Middle frontal gyrus (tissue), 1 donor: Measurements from ENCODE around the gene ZFPL1.

ENCODE experiments used
- DNase-seq: peaks from one replicate; pipeline ENCODE4 v3.0.0-alpha.2; 2015; ENCODE audit warnings: low spot score; ENCODE audit errors: extremely low spot score

ZFPL1 gene

GRCh38 chr11:65059959-65060824, 23.8 kb upstream of the ZFPL1 start:
- no peak for DNase-seq

GRCh38 chr11:65060913-65061408, 23.1 kb upstream of the ZFPL1 start:
- no peak for DNase-seq

- DNase-seq, result no peak
Measured at GRCh38 chr11:65063532-65063931, 20.5 kb upstream of the ZFPL1 start.

GRCh38 chr11:65064847-65065240, 19.2 kb upstream of the ZFPL1 start:
- DNase-seq, result no peak

GRCh38 chr11:65065851-65066250, 18.2 kb upstream of the ZFPL1 start:
- DNase-seq, result no peak

- DNase-seq, result no peak
Measured at GRCh38 chr11:65066315-65066714, 17.7 kb upstream of the ZFPL1 start.

GRCh38 chr11:65066805-65067291, 17.2 kb upstream of the ZFPL1 start:
- DNase-seq, result no peak

GRCh38 chr11:65067446-65067845, 16.6 kb upstream of the ZFPL1 start:
- DNase-seq, result no peak

- no peak for DNase-seq
Measured at GRCh38 chr11:65069217-65069616, 14.8 kb upstream of the ZFPL1 start.

- no peak for DNase-seq
Measured at GRCh38 chr11:65071907-65072630, 12.0 kb upstream of the ZFPL1 start.

- DNase-seq, result no peak
Measured at GRCh38 chr11:65072631-65072966, 11.4 kb upstream of the ZFPL1 start.

GRCh38 chr11:65077451-65077850, 6.6 kb upstream of the ZFPL1 start:
- DNase-seq, result no peak

GRCh38 chr11:65078151-65078550, 5.9 kb upstream of the ZFPL1 start:
- DNase-seq, result no peak

- DNase-seq, result no peak
Measured at GRCh38 chr11:65078786-65079342, 5.2 kb upstream of the ZFPL1 start.

GRCh38 chr11:65083134-65083833, 738 bp upstream of the ZFPL1 start:
- no peak for DNase-seq

- no peak for DNase-seq
Measured at GRCh38 chr11:65084598-65085375, 765 bp downstream of the ZFPL1 start.

GRCh38 chr11:65085446-65085845, 1.4 kb downstream of the ZFPL1 start:
- no peak for DNase-seq

GRCh38 chr11:65086809-65087208, 2.8 kb downstream of the ZFPL1 start:
- DNase-seq, result no peak

GRCh38 chr11:65087216-65087615, 3.2 kb downstream of the ZFPL1 start:
- DNase-seq, result no peak

GRCh38 chr11:65087827-65088226, 3.8 kb downstream of the ZFPL1 start:
- no peak for DNase-seq

- DNase-seq, result no peak
Measured at GRCh38 chr11:65089621-65090020, 5.6 kb downstream of the ZFPL1 start.
